ENCODE data around the gene UNC5B. TPM values are rescaled to one million over a fixed set of nuclear protein-coding genes. Genes with fewer than 3 reads are reported as not detected.

Gene UNC5B
- total and polyA plus RNA-seq, 2 donors (not counting 1 experiment from before 2014, with no cell fraction given), result 2.5 to 60.8 TPM

GRCh38 chr10:71332466-71332865, 120.1 kb downstream of the UNC5B start:
- TF ChIP-seq CTCF (conservative IDR thresholded peaks at IDR 0.05 in 1 of 2, IDR thresholded peaks at IDR 0.05 in 1 of 2; ENCODE audit: low read depth in 1 of 2, low read length in 2 of 2), result no peak
- no peak for TF ChIP-seq EZH2 (IDR thresholded peaks at IDR 0.05; ENCODE audit: low read length, missing control alignments)
- H3K79me2 ChIP-seq (ENCODE audit: control insufficient read depth, insufficient read depth, low read length), result no peaks in the 10 kb centered on the region
- H3K4me3 ChIP-seq (replicated peaks in 1 of 4; ENCODE audit: control extremely low read depth in 1 of 4, insufficient read depth in 1 of 4, low read depth in 3 of 4, low read length in 4 of 4), result no peak overlapping the region
- H3K36me3 ChIP-seq (ENCODE audit: control insufficient read depth, insufficient read depth, low read length), result no peaks in the 10 kb centered on the region
- H3K27me3 ChIP-seq (ENCODE audit: control insufficient read depth, insufficient read depth, low read length), result peaks cover 2% of the 10 kb centered on the region
- H4K20me1 ChIP-seq (ENCODE audit: control insufficient read depth, extremely low read depth, insufficient read depth, low read length), result no peaks in the 10 kb centered on the region
- H3K9me3 ChIP-seq (ENCODE audit: control insufficient read depth, insufficient read depth, low read depth, low read length), result no peaks in the 10 kb centered on the region
- H3K9ac ChIP-seq (ENCODE audit: insufficient read depth, low read length), result no peak overlapping the region
- no peak overlapping the region for H2AFZ ChIP-seq (ENCODE audit: low read length)
- DNase-seq (ENCODE audit: low read depth in 2 of 2), result no peak
- H3K27ac ChIP-seq (ENCODE audit: insufficient read depth, low read length), result no peak overlapping the region
- no peak overlapping the region for H3K4me2 ChIP-seq (ENCODE audit: extremely low read depth, insufficient read depth, low read length)
- no peaks in the 10 kb centered on the region for H3K4me1 ChIP-seq (ENCODE audit: control insufficient read depth, extremely low read depth, insufficient read depth, low read length)

GRCh38 chr10:71333129-71333887, 120.9 kb downstream of the UNC5B start:
- Histone ChIP-seq H3K36me3 (ENCODE audit: control insufficient read depth, insufficient read depth, low read length) (no peaks in the 10 kb centered on the region), H3K4me2 (ENCODE audit: extremely low read depth, insufficient read depth, low read length) (no peak overlapping the region), H3K9ac (ENCODE audit: insufficient read depth, low read length) (no peak overlapping the region), H3K27me3 (ENCODE audit: control insufficient read depth, insufficient read depth, low read length) (peaks cover 2% of the 10 kb centered on the region), H3K4me3 (replicated peaks in 1 of 4; ENCODE audit: control extremely low read depth in 1 of 4, insufficient read depth in 1 of 4, low read depth in 3 of 4, low read length in 4 of 4) (no peak overlapping the region), H3K79me2 (ENCODE audit: control insufficient read depth, insufficient read depth, low read length) (no peaks in the 10 kb centered on the region), H2AFZ (ENCODE audit: low read length) (no peak overlapping the region), H3K27ac (ENCODE audit: insufficient read depth, low read length) (no peak overlapping the region), H3K4me1 (ENCODE audit: control insufficient read depth, extremely low read depth, insufficient read depth, low read length) (no peaks in the 10 kb centered on the region), H4K20me1 (ENCODE audit: control insufficient read depth, extremely low read depth, insufficient read depth, low read length) (no peaks in the 10 kb centered on the region), H3K9me3 (ENCODE audit: control insufficient read depth, insufficient read depth, low read depth, low read length) (no peaks in the 10 kb centered on the region)
- DNase-seq (ENCODE audit: low read depth in 2 of 2), result no peak
- TF ChIP-seq CTCF (conservative IDR thresholded peaks at IDR 0.05 in 1 of 2, IDR thresholded peaks at IDR 0.05 in 1 of 2; ENCODE audit: low read depth in 1 of 2, low read length in 2 of 2), result no peak
- no peak for TF ChIP-seq EZH2 (IDR thresholded peaks at IDR 0.05; ENCODE audit: low read length, missing control alignments)

- no peak for DNase-seq (ENCODE audit: low read depth in 2 of 2)
- peaks cover 2% of the 10 kb centered on the region for H3K27me3 ChIP-seq (ENCODE audit: control insufficient read depth, insufficient read depth, low read length)
- H3K4me2 ChIP-seq (ENCODE audit: extremely low read depth, insufficient read depth, low read length), result no peak overlapping the region
- no peak for TF ChIP-seq EZH2 (IDR thresholded peaks at IDR 0.05; ENCODE audit: low read length, missing control alignments)
- TF ChIP-seq CTCF (conservative IDR thresholded peaks at IDR 0.05 in 1 of 2, IDR thresholded peaks at IDR 0.05 in 1 of 2; ENCODE audit: low read depth in 1 of 2, low read length in 2 of 2), result no peak
- H3K4me1 ChIP-seq (ENCODE audit: control insufficient read depth, extremely low read depth, insufficient read depth, low read length), result no peaks in the 10 kb centered on the region
- H3K4me3 ChIP-seq (replicated peaks in 1 of 4; ENCODE audit: control extremely low read depth in 1 of 4, insufficient read depth in 1 of 4, low read depth in 3 of 4, low read length in 4 of 4), result no peak overlapping the region
- no peak overlapping the region for H2AFZ ChIP-seq (ENCODE audit: low read length)
- no peak overlapping the region for H3K27ac ChIP-seq (ENCODE audit: insufficient read depth, low read length)
- H3K79me2 ChIP-seq (ENCODE audit: control insufficient read depth, insufficient read depth, low read length), result no peaks in the 10 kb centered on the region
- no peaks in the 10 kb centered on the region for H4K20me1 ChIP-seq (ENCODE audit: control insufficient read depth, extremely low read depth, insufficient read depth, low read length)
- H3K36me3 ChIP-seq (ENCODE audit: control insufficient read depth, insufficient read depth, low read length), result no peaks in the 10 kb centered on the region
- no peaks in the 10 kb centered on the region for H3K9me3 ChIP-seq (ENCODE audit: control insufficient read depth, insufficient read depth, low read depth, low read length)
- no peak overlapping the region for H3K9ac ChIP-seq (ENCODE audit: insufficient read depth, low read length)
Observed at GRCh38 chr10:71334221-71334791, 121.9 kb downstream of the UNC5B start.

Data from fibroblast of lung (primary cell).